GM21526 (cell line): Measurements from ENCODE around the gene ETS1.

Experiments used
- ATAC-seq: cut with Tn5 transposase; IDR thresholded peaks from one replicate; pipeline ENCODE4 v1.9.1; 2021; ENCODE audit warnings: moderate library complexity; ENCODE audit not compliant: unreplicated experiment, low FRiP score

Gene ETS1

GRCh38 chr11:128472128-128473089 lies 114.9 kb downstream of the ETS1 start:
- ATAC-seq, result peak; percentile 59

- peak; percentile 51 for ATAC-seq
Measured at GRCh38 chr11:128471138-128471661, 116.2 kb downstream of the ETS1 start.

GRCh38 chr11:128470081-128470480 lies 117.3 kb downstream of the ETS1 start:
- no peak for ATAC-seq

- peak; percentile 46 for ATAC-seq
Measured at GRCh38 chr11:128469220-128469619, 118.1 kb downstream of the ETS1 start.

GRCh38 chr11:128468111-128468510 lies 119.2 kb downstream of the ETS1 start:
- no peak for ATAC-seq

GRCh38 chr11:128467610-128468041 lies 119.7 kb downstream of the ETS1 start:
- ATAC-seq, result no peak

- no peak for ATAC-seq
Measured at GRCh38 chr11:128467041-128467440, 120.3 kb downstream of the ETS1 start.

GRCh38 chr11:128465946-128466705 lies 121.2 kb downstream of the ETS1 start:
- no peak for ATAC-seq

GRCh38 chr11:128465531-128465930 lies 121.8 kb downstream of the ETS1 start:
- ATAC-seq, result no peak

GRCh38 chr11:128464878-128465450 lies 122.4 kb downstream of the ETS1 start:
- ATAC-seq, result no peak

GRCh38 chr11:128463979-128464378 lies 123.4 kb downstream of the ETS1 start:
- no peak for ATAC-seq

GRCh38 chr11:128463371-128463829 lies 124.0 kb downstream of the ETS1 start:
- ATAC-seq, result no peak

- no peak for ATAC-seq
Measured at GRCh38 chr11:128462922-128463321, 124.4 kb downstream of the ETS1 start.

GRCh38 chr11:128462189-128462588 lies 125.2 kb downstream of the ETS1 start:
- ATAC-seq, result no peak

- ATAC-seq, result no peak
Measured at GRCh38 chr11:128458321-128458720, 129.0 kb downstream of the ETS1 start.

- ATAC-seq, result no peak
Measured at GRCh38 chr11:128457874-128458273, 129.5 kb downstream of the ETS1 start.

- ATAC-seq, result no peak
Measured at GRCh38 chr11:128456566-128457268, 130.6 kb downstream of the ETS1 start.

GRCh38 chr11:128455766-128456165 lies 131.6 kb downstream of the ETS1 start:
- ATAC-seq, result no peak

GRCh38 chr11:128453444-128454336 lies 133.7 kb downstream of the ETS1 start:
- no peak for ATAC-seq
